Inflammatory macrophage (primary cell): ENCODE measurements around the gene IZUMO2.
"Not testable (repeated sequence)": the region's sequence is repeated elsewhere in the genome, so short reads cannot be mapped to it uniquely, and the experiment has no call there.

Source experiments
- DNase-seq, 2 donors: peaks; one replicate each; pipeline ENCODE4 v3.0.0-alpha.2; 2020 to 2022

The IZUMO2 gene

GRCh38 chr19:50134777-50135719, 28.0 kb downstream of the IZUMO2 start:
- not testable (repeated sequence) for DNase-seq

- not testable (repeated sequence) for DNase-seq
These were observed 29.3 kb downstream of the IZUMO2 start for GRCh38 chr19:50133518-50134492.

GRCh38 chr19:50104012-50104411, 59.1 kb downstream of the IZUMO2 start:
- not testable (repeated sequence) for DNase-seq

- not testable (repeated sequence) for DNase-seq
These were observed 59.7 kb downstream of the IZUMO2 start for GRCh38 chr19:50103405-50103804.
